ENCODE data around the gene MAPT.
"Not testable (repeated sequence)": the region's sequence is repeated elsewhere in the genome, so short reads cannot be mapped to it uniquely, and the experiment has no call there.

Gene MAPT

DNA sequence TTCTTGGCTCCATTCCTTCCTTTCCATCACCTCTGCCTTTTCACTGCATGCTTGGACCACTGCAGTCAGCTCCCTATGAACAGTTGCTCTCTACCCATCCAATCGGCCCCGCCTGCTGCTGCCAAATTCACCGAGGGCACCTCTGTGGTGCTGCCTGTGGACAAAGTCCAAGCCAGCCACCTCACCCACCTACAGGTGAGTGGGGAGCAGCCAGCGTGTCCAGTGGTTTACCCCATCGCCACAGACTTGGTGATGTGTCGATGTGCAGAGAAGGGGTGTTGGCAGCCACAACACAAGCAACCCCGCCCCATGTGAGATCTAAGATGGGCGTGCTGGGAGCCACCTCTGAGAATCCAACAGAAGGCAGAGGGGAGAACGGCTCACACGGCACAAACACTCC is 61.0 kb downstream of the MAPT start:
- Mint-ChIP-seq H3K27me3 (peaks cover 20% of the 10 kb centered on the region), H3K36me3 (ENCODE audit: low read depth) (no peaks in the 10 kb centered on the region), H3K4me1 (no peaks in the 10 kb centered on the region), H3K27ac (no peak overlapping the region), H3K4me3 (no peak overlapping the region), H3K9me3 (no peaks in the 10 kb centered on the region)
- ATAC-seq (no peak), DNase-seq (no peak)

DNA sequence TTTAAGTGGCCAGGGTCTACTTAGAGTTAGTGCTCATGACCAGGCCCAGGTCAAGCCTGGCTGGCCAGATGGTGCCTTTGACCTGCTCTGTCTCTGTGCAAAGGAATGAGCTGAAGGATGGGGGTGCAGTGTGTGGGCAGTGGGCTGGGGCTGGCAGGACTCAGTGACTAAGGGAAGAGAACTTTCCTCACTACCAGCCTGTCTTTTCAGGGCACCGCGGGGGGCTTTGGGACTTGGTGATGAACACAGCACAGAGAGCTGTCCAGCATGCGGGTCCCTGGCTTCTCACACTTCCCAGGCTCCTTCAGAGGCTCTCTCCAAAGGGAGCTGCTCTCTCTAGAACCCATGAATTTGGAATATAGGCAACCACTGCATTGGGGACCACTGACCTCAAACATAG is 61.7 kb downstream of the MAPT start:
- Mint-ChIP-seq H3K27me3 (peaks cover 14% of the 10 kb centered on the region), H3K4me1 (no peaks in the 10 kb centered on the region), H3K27ac (no peak overlapping the region)

DNA sequence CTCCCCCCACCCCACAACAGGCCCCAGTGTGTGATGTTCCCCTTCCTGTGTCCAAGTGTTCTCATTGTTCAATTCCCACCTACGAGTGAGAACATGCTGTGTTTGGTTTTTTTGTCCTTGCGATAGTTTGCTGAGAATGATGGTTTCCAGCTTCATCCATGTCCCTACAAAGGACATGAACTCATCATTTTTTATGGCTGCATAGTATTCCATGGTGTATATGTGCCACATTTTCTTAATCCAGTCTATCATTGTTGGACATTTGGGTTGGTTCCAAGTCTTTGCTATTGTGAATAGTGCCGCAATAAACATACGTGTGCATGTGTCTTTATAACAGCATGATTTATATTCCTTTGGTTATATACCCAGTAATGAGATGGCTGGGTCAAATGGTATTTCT is 62.4 kb downstream of the MAPT start:
- DNase-seq; H3K4me1 Mint-ChIP-seq; ATAC-seq; H3K27ac Mint-ChIP-seq; H3K4me3 Mint-ChIP-seq; H3K36me3 Mint-ChIP-seq (ENCODE audit: low read depth); H3K9me3 Mint-ChIP-seq: not testable (repeated sequence)
- H3K27me3 Mint-ChIP-seq, result peaks cover 11% of the 10 kb centered on the region

More for the DNA sequence above, 61.7 kb downstream of the MAPT start:
- DNase-seq (no peak), ATAC-seq (no peak)
- Mint-ChIP-seq H3K9me3 (no peaks in the 10 kb centered on the region), H3K36me3 (ENCODE audit: low read depth) (no peaks in the 10 kb centered on the region), H3K4me3 (no peak overlapping the region)

- Mint-ChIP-seq H3K36me3 (ENCODE audit: low read depth) (no peaks in the 10 kb centered on the region), H3K4me3 (no peak overlapping the region), H3K9me3 (no peaks in the 10 kb centered on the region), H3K27me3 (peaks cover 7% of the 10 kb centered on the region), H3K4me1 (no peaks in the 10 kb centered on the region), H3K27ac (no peak overlapping the region)
- no peak for DNase-seq
- no peak for ATAC-seq
Observed at GRCh38 chr17:45958307-45958706, 64.0 kb downstream of the MAPT start.

- H3K27ac Mint-ChIP-seq, result no peak overlapping the region
Observed at GRCh38 chr17:45958994-45959665, 64.8 kb downstream of the MAPT start.

GRCh38 chr17:45960311-45960710 is 66.0 kb downstream of the MAPT start:
- Mint-ChIP-seq H3K4me1 (no peaks in the 10 kb centered on the region), H3K27ac (no peak overlapping the region), H3K4me3 (no peak overlapping the region), H3K27me3 (no peaks in the 10 kb centered on the region), H3K9me3 (no peaks in the 10 kb centered on the region), H3K36me3 (ENCODE audit: low read depth) (no peaks in the 10 kb centered on the region)
- ATAC-seq, result no peak
- DNase-seq, result no peak

More at GRCh38 chr17:45958994-45959665, 64.8 kb downstream of the MAPT start:
- Mint-ChIP-seq H3K4me1 (no peaks in the 10 kb centered on the region), H3K4me3 (no peak overlapping the region), H3K36me3 (ENCODE audit: low read depth) (no peaks in the 10 kb centered on the region), H3K9me3 (no peaks in the 10 kb centered on the region), H3K27me3 (peaks cover 3% of the 10 kb centered on the region)
- ATAC-seq (no peak), DNase-seq (no peak)

DNA sequence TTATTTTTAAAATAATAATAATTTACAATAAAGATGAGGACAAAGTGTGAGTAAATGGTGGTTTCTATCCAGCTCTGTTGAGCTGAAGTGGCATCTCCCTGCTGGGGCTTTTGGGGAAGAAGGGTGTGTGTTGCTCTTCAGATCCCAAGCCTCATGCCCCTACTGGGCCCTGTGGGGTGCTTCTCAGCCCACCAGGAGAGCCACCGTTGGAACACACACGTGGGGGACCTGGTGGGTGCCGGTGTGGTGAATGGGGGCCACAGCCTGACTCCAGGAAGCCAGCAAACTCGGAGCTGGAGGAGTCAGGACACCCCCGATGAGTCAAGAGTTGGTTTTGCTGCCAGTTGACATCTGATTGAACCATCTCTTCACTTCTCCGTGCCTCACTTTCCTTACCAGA is 66.9 kb downstream of the MAPT start:
- ATAC-seq, result no peak
- no peak for DNase-seq
- H3K4me1 Mint-ChIP-seq, result no peaks in the 10 kb centered on the region
- no peak overlapping the region for H3K4me3 Mint-ChIP-seq
- H3K36me3 Mint-ChIP-seq (ENCODE audit: low read depth), result no peaks in the 10 kb centered on the region
- no peaks in the 10 kb centered on the region for H3K9me3 Mint-ChIP-seq
- H3K27me3 Mint-ChIP-seq, result peaks cover 7% of the 10 kb centered on the region
- no peak overlapping the region for H3K27ac Mint-ChIP-seq

- ATAC-seq, result no peak
- H3K36me3 Mint-ChIP-seq (ENCODE audit: low read depth), result no peaks in the 10 kb centered on the region
- H3K4me1 Mint-ChIP-seq, result no peaks in the 10 kb centered on the region
- H3K9me3 Mint-ChIP-seq, result no peaks in the 10 kb centered on the region
- H3K27ac Mint-ChIP-seq, result no peak overlapping the region
- no peak for DNase-seq
- H3K4me3 Mint-ChIP-seq, result no peak overlapping the region
- H3K27me3 Mint-ChIP-seq, result peaks cover 13% of the 10 kb centered on the region
Observed at GRCh38 chr17:45962221-45962972, 68.0 kb downstream of the MAPT start.

- Mint-ChIP-seq H3K27me3 (peaks cover 20% of the 10 kb centered on the region), H3K4me3 (no peak overlapping the region), H3K4me1 (no peaks in the 10 kb centered on the region), H3K27ac (no peak overlapping the region), H3K9me3 (no peaks in the 10 kb centered on the region), H3K36me3 (ENCODE audit: low read depth) (no peaks in the 10 kb centered on the region)
- ATAC-seq (no peak), DNase-seq (no peak)
Observed at GRCh38 chr17:45963283-45963682, 68.9 kb downstream of the MAPT start.

DNA sequence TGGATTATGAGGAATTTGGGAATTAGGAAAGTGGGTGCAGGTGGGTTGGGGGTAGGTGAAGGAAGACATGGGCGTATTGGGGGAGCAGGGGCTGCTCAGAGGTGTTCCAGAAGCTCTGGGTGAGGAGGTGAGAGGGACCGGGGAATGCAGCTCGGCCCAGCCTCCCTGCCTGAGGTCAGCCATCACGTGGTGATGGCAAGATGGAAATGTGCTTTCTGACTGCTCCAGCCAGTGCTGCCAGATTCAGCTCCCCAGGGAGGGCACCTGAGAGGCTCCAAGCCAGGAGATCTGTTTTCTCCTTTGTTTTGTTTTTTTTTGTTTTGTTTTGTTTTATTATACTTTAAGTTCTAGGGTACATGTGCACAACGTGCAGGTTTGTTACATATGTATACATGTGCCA is 69.5 kb downstream of the MAPT start:
- Mint-ChIP-seq H3K9me3 (no peaks in the 10 kb centered on the region), H3K36me3 (ENCODE audit: low read depth) (no peaks in the 10 kb centered on the region), H3K27ac (no peak overlapping the region), H3K27me3 (peaks cover 20% of the 10 kb centered on the region), H3K4me1 (no peaks in the 10 kb centered on the region), H3K4me3 (no peak overlapping the region)
- no peak for DNase-seq
- no peak for ATAC-seq

DNA sequence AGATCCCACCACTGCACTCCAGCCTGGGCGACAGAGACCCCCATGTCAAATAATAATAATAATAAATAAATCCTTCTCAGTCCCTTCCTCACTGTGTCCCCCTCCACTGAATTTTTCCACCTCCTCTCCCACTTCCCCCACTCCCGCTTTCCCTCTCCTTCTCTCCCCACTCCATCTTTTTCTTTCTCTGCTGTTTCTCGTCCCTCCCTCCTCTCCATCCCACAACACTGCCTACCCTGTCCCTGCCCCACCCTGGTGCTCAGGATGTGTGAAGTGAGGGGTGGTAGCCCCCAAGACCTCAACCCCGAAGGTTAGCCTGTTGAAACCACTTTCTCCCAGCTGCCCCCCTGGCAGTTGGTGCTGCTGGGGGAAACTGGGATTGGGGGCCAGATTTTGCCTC is 70.3 kb downstream of the MAPT start:
- Mint-ChIP-seq H3K27ac (no peak overlapping the region), H3K27me3 (peaks cover 21% of the 10 kb centered on the region), H3K9me3 (peaks cover 2% of the 10 kb centered on the region), H3K4me3 (no peak overlapping the region), H3K4me1 (no peaks in the 10 kb centered on the region), H3K36me3 (ENCODE audit: low read depth) (no peaks in the 10 kb centered on the region)
- no peak for DNase-seq
- ATAC-seq, result no peak

DNA sequence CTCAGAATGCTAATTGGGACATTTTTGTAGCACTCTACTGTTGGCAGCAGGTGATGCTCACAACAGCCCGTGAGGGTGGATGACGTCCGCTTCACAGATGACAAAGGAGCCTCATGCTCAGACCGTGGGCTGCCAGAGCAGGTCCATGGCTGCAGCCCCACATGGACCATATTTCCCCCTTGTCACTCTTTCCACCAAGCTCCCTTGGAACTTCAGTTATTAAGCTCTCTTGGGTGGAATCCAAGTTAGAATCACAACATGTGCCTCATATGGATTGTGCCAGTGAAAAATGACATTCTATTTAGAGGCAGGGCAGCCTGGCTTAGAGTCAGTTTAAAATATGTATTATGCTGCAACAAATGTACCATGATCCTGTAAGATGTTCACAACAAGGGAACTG is 71.5 kb downstream of the MAPT start:
- DNase-seq (no peak), ATAC-seq (no peak)
- Mint-ChIP-seq H3K27ac (no peak overlapping the region), H3K9me3 (peaks cover 5% of the 10 kb centered on the region), H3K4me1 (no peaks in the 10 kb centered on the region), H3K4me3 (no peak overlapping the region), H3K27me3 (peaks cover 25% of the 10 kb centered on the region), H3K36me3 (ENCODE audit: low read depth) (no peaks in the 10 kb centered on the region)

GRCh38 chr17:45966606-45967280 is 72.4 kb downstream of the MAPT start:
- DNase-seq (no peak), ATAC-seq (no peak)
- Mint-ChIP-seq H3K4me1 (no peaks in the 10 kb centered on the region), H3K9me3 (peaks cover 5% of the 10 kb centered on the region), H3K4me3 (no peak overlapping the region), H3K27me3 (peaks cover 25% of the 10 kb centered on the region), H3K27ac (no peak overlapping the region), H3K36me3 (ENCODE audit: low read depth) (no peaks in the 10 kb centered on the region)

GRCh38 chr17:45967378-45967777 is 73.0 kb downstream of the MAPT start:
- ATAC-seq (no peak), DNase-seq (no peak)
- no peak overlapping the region for H3K27ac Mint-ChIP-seq
- H3K4me1 Mint-ChIP-seq, result no peaks in the 10 kb centered on the region
- H3K27me3 Mint-ChIP-seq, result peaks cover 28% of the 10 kb centered on the region
- H3K9me3 Mint-ChIP-seq, result peaks cover 7% of the 10 kb centered on the region
- H3K4me3 Mint-ChIP-seq, result no peak overlapping the region
- no peaks in the 10 kb centered on the region for H3K36me3 Mint-ChIP-seq (ENCODE audit: low read depth)

- H3K36me3 Mint-ChIP-seq (ENCODE audit: low read depth), result no peaks in the 10 kb centered on the region
Observed at GRCh38 chr17:45968732-45969131, 74.4 kb downstream of the MAPT start.

More at GRCh38 chr17:45968732-45969131, 74.4 kb downstream of the MAPT start:
- ATAC-seq (no peak), DNase-seq (no peak)
- Mint-ChIP-seq H3K9me3 (peaks cover 8% of the 10 kb centered on the region), H3K4me3 (no peak overlapping the region), H3K4me1 (no peaks in the 10 kb centered on the region), H3K27ac (no peak overlapping the region), H3K27me3 (peaks cover 29% of the 10 kb centered on the region)

Data from activated naive CD8-positive, alpha-beta T cell treated with anti-CD3 and anti-CD28 coated beads, Interleukin-2, amount 50 U/mL, for 24 hours (primary cell).